Anterior cingulate cortex (tissue), 58 donors: ENCODE results near the gene SPEF1.
"Not testable (repeated sequence)": the region's sequence is repeated elsewhere in the genome, so short reads cannot be mapped to it uniquely, and the experiment has no call there.

Experiments
- DNase-seq, 58 donors: peaks; one replicate each; lab custom pipeline; 2025; lab: John Stamatoyannopoulos, UW

The SPEF1 gene

GRCh38 chr20:3794168-3794567 is 12.9 kb upstream of the SPEF1 start:
- not testable (repeated sequence) for DNase-seq

GRCh38 chr20:3789201-3789600 is 8.0 kb upstream of the SPEF1 start:
- DNase-seq, result not testable (repeated sequence)

GRCh38 chr20:3788685-3789155 is 7.5 kb upstream of the SPEF1 start:
- DNase-seq, result no peak

GRCh38 chr20:3787324-3788014 is 6.2 kb upstream of the SPEF1 start:
- no peak for DNase-seq

GRCh38 chr20:3786665-3787323 is 5.5 kb upstream of the SPEF1 start, which contains the start of gene CENPB:
TSS of gene CENPB (minus strand) at chr20:3786740. CDS start at chr20:3786483, 257 bp downstream.
- peak in 56 of 58 donors; percentile 23 to 93 (median 80) for DNase-seq

GRCh38 chr20:3786126-3786484 is 4.9 kb upstream of the SPEF1 start:
- DNase-seq, result peak in 13 of 58 donors; percentile 19 to 62 (median 37)

GRCh38 chr20:3785240-3786125 is 4.2 kb upstream of the SPEF1 start:
- peak in 1 of 58 donors; percentile 37 for DNase-seq

GRCh38 chr20:3784863-3785239 is 3.6 kb upstream of the SPEF1 start:
- no peak for DNase-seq

GRCh38 chr20:3784216-3784853 is 3.1 kb upstream of the SPEF1 start:
- DNase-seq, result no peak

- peak in 2 of 58 donors; percentile 23 to 52 for DNase-seq
Observed at GRCh38 chr20:3783511-3784195, 2.4 kb upstream of the SPEF1 start.

- no peak for DNase-seq
Observed at GRCh38 chr20:3783068-3783489, 1.8 kb upstream of the SPEF1 start.

- DNase-seq, result no peak
Observed at GRCh38 chr20:3782597-3782996, 1.3 kb upstream of the SPEF1 start.

GRCh38 chr20:3778976-3779375 is 2.3 kb downstream of the SPEF1 start:
- peak in 4 of 58 donors; percentile 17 to 69 (median 22) for DNase-seq

GRCh38 chr20:3777716-3778629 is 3.3 kb downstream of the SPEF1 start:
- DNase-seq, result peak in 9 of 58 donors; percentile 19 to 56 (median 41)

GRCh38 chr20:3777381-3777715 is 3.9 kb downstream of the SPEF1 start:
- DNase-seq, result no peak

GRCh38 chr20:3775457-3776108 is 5.7 kb downstream of the SPEF1 start:
- no peak for DNase-seq

- DNase-seq, result no peak
Observed at GRCh38 chr20:3771552-3772058, 9.6 kb downstream of the SPEF1 start.
